ENCODE data around the gene LRCH4.
"Not testable (repeated sequence)": the region's sequence is repeated elsewhere in the genome, so short reads cannot be mapped to it uniquely, and the experiment has no call there.

LRCH4 gene

DNA sequence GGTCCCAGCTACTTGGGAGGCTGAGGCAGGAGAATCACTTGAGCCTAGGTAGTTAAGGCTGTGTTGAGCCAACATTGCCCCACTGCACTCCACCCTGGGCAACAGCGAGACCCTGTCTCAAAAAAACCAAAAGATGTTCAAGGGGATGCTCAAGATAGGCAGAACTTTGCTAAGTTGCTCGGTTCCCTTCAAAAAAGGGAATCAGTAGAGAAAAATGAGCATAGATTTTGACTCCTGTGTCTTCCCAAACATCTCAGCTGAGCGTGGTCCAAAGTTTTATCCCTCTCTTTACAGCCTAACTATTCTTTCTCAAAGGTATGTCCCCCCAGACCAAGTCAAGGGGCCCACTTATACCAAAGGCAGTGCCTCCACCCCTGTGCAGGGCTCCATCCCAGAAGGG, 32.9 kb downstream of the LRCH4 start:
- Histone ChIP-seq H3K4me3 (ENCODE audit: low read length in 2 of 2) (no peak overlapping the region), H2AK5ac (ENCODE audit: low read depth, low read length) (no peak overlapping the region), H2BK12ac (ENCODE audit: low read length) (no peak overlapping the region), H3K27me3 (ENCODE audit: control insufficient read depth in 3 of 3, insufficient read depth in 3 of 3, low read depth in 1 of 3, low read length in 3 of 3) (no peaks in the 10 kb centered on the region), H3K27ac (replicated peaks; ENCODE audit: low read length) (no peak overlapping the region), H3K23ac (ENCODE audit: low read depth, low read length, poor library complexity) (no peak overlapping the region), H3K4ac (ENCODE audit: low read length) (no peak overlapping the region), H2BK5ac (ENCODE audit: low read length) (no peak overlapping the region), H3K9me3 (replicated peaks in 1 of 2; ENCODE audit: control insufficient read depth in 2 of 2, insufficient read depth in 1 of 2, low read depth in 1 of 2, low read length in 2 of 2) (no peaks in the 10 kb centered on the region), H3K14ac (ENCODE audit: low read length) (no peak overlapping the region), H3K9ac (ENCODE audit: low read depth, low read length, poor library complexity) (no peak overlapping the region), H4K8ac (ENCODE audit: low read depth, low read length) (no peak overlapping the region), H3K18ac (ENCODE audit: low read length) (no peak overlapping the region), H2AFZ (ENCODE audit: low read length) (no peak overlapping the region), H3K4me1 (ENCODE audit: control insufficient read depth in 2 of 2, insufficient read depth in 1 of 2, low read depth in 1 of 2, low read length in 2 of 2) (peaks cover 0 to under 1% of the 10 kb centered on the region in 2 donors), H3K79me1 (ENCODE audit: low read depth, low read length) (no peaks in the 10 kb centered on the region), H2BK15ac (ENCODE audit: low read length) (no peak overlapping the region), H3K36me3 (replicated peaks in 1 of 2; ENCODE audit: control insufficient read depth in 2 of 2, insufficient read depth in 2 of 2, low read length in 2 of 2) (peaks cover 25 to 81% of the 10 kb centered on the region in 2 donors), H3K4me2 (ENCODE audit: insufficient read depth, low read length, poor library complexity, severe bottlenecking) (no peak overlapping the region), H4K91ac (ENCODE audit: low read depth, low read length, poor library complexity) (no peak overlapping the region), H2BK120ac (ENCODE audit: low read depth, low read length) (no peak overlapping the region)
- DNase-seq (ENCODE audit: low spot score) = no peak
- WGBS, 2 donors (ENCODE audit: extremely low coverage in 2 of 2, insufficient read length in 2 of 2, insufficient replicate concordance in 1 of 2) = no CpG with 5 or more reads among the region's 3 CpGs

GRCh38 chr7:100552532-100552931, 33.4 kb downstream of the LRCH4 start:
- H3K18ac ChIP-seq (ENCODE audit: low read length) = no peak overlapping the region
- H3K79me1 ChIP-seq (ENCODE audit: low read depth, low read length) = no peaks in the 10 kb centered on the region
- H3K9ac ChIP-seq (ENCODE audit: low read depth, low read length, poor library complexity) = no peak overlapping the region
- H2BK15ac ChIP-seq (ENCODE audit: low read length) = no peak overlapping the region
- H3K27me3 ChIP-seq (ENCODE audit: control insufficient read depth in 3 of 3, insufficient read depth in 3 of 3, low read depth in 1 of 3, low read length in 3 of 3) = no peaks in the 10 kb centered on the region
- no peak overlapping the region for H3K14ac ChIP-seq (ENCODE audit: low read length)
- H3K4me1 ChIP-seq (ENCODE audit: control insufficient read depth in 2 of 2, insufficient read depth in 1 of 2, low read depth in 1 of 2, low read length in 2 of 2) = peaks cover 0 to 5% of the 10 kb centered on the region in 2 donors
- DNase-seq (ENCODE audit: low spot score) = no peak
- H3K4me3 ChIP-seq (ENCODE audit: low read length in 2 of 2) = no peak overlapping the region
- H2BK5ac ChIP-seq (ENCODE audit: low read length) = no peak overlapping the region
- H2BK120ac ChIP-seq (ENCODE audit: low read depth, low read length) = no peak overlapping the region
- no peak overlapping the region for H2AFZ ChIP-seq (ENCODE audit: low read length)
- no peak overlapping the region for H2AK5ac ChIP-seq (ENCODE audit: low read depth, low read length)
- H3K23ac ChIP-seq (ENCODE audit: low read depth, low read length, poor library complexity) = no peak overlapping the region
- no CpG with 5 or more reads among the region's 2 CpGs for WGBS, 2 donors (ENCODE audit: extremely low coverage in 2 of 2, insufficient read length in 2 of 2, insufficient replicate concordance in 1 of 2)
- H3K4me2 ChIP-seq (ENCODE audit: insufficient read depth, low read length, poor library complexity, severe bottlenecking) = no peak overlapping the region
- H4K8ac ChIP-seq (ENCODE audit: low read depth, low read length) = no peak overlapping the region
- peaks cover 25 to 78% of the 10 kb centered on the region in 2 donors for H3K36me3 ChIP-seq (replicated peaks in 1 of 2; ENCODE audit: control insufficient read depth in 2 of 2, insufficient read depth in 2 of 2, low read length in 2 of 2)
- no peaks in the 10 kb centered on the region for H3K9me3 ChIP-seq (replicated peaks in 1 of 2; ENCODE audit: control insufficient read depth in 2 of 2, insufficient read depth in 1 of 2, low read depth in 1 of 2, low read length in 2 of 2)
- no peak overlapping the region for H4K91ac ChIP-seq (ENCODE audit: low read depth, low read length, poor library complexity)
- no peak overlapping the region for H3K27ac ChIP-seq (replicated peaks; ENCODE audit: low read length)
- H3K4ac ChIP-seq (ENCODE audit: low read length) = no peak overlapping the region
- no peak overlapping the region for H2BK12ac ChIP-seq (ENCODE audit: low read length)

GRCh38 chr7:100548446-100548845, 37.5 kb downstream of the LRCH4 start:
- H3K18ac ChIP-seq (ENCODE audit: low read length); H3K14ac ChIP-seq (ENCODE audit: low read length); H2BK120ac ChIP-seq (ENCODE audit: low read depth, low read length); H3K27ac ChIP-seq (replicated peaks; ENCODE audit: low read length); H3K4me2 ChIP-seq (ENCODE audit: insufficient read depth, low read length, poor library complexity, severe bottlenecking); H3K4ac ChIP-seq (ENCODE audit: low read length); H3K9me3 ChIP-seq (replicated peaks in 1 of 2; ENCODE audit: control insufficient read depth in 2 of 2, insufficient read depth in 1 of 2, low read depth in 1 of 2, low read length in 2 of 2); H2AK5ac ChIP-seq (ENCODE audit: low read depth, low read length); H2BK15ac ChIP-seq (ENCODE audit: low read length); H2BK5ac ChIP-seq (ENCODE audit: low read length); H2BK12ac ChIP-seq (ENCODE audit: low read length); H3K9ac ChIP-seq (ENCODE audit: low read depth, low read length, poor library complexity); H4K8ac ChIP-seq (ENCODE audit: low read depth, low read length); H3K27me3 ChIP-seq (ENCODE audit: control insufficient read depth in 3 of 3, insufficient read depth in 3 of 3, low read depth in 1 of 3, low read length in 3 of 3); H2AFZ ChIP-seq (ENCODE audit: low read length); H3K23ac ChIP-seq (ENCODE audit: low read depth, low read length, poor library complexity); H4K91ac ChIP-seq (ENCODE audit: low read depth, low read length, poor library complexity); DNase-seq (ENCODE audit: low spot score); H3K4me3 ChIP-seq (ENCODE audit: low read length in 2 of 2); H3K79me1 ChIP-seq (ENCODE audit: low read depth, low read length): not testable (repeated sequence)
- H3K36me3 ChIP-seq (replicated peaks in 1 of 2; ENCODE audit: control insufficient read depth in 2 of 2, insufficient read depth in 2 of 2, low read length in 2 of 2) = peaks cover 9 to 41% of the 10 kb centered on the region in 2 donors
- WGBS, 2 donors (ENCODE audit: extremely low coverage in 2 of 2, insufficient read length in 2 of 2, insufficient replicate concordance in 1 of 2) = no CpG with 5 or more reads among the region's 5 CpGs
- H3K4me1 ChIP-seq (ENCODE audit: control insufficient read depth in 2 of 2, insufficient read depth in 1 of 2, low read depth in 1 of 2, low read length in 2 of 2) = peaks cover 8 to 32% of the 10 kb centered on the region in 2 donors

DNA sequence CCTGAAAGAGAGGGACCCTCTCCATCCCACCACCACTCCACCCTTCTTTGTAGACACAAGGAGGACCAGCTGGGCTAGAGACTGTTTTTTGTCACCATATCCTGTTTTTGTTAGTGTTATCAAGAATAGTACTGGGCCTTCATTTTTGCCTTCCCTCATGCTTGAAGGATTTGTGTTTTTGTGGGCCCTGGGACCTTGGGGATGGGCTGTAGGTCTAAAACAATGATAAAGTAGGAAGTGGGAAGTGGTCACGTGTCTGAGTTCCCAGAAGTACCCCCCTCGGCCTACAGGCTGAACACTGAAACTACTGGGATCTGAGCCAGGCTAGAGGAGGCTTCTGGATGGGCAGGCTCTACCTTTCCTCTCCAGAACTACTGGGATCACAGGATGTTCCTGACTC, 38.1 kb downstream of the LRCH4 start:
- Histone ChIP-seq H3K18ac (ENCODE audit: low read length) (no peak overlapping the region), H3K9me3 (replicated peaks in 1 of 2; ENCODE audit: control insufficient read depth in 2 of 2, insufficient read depth in 1 of 2, low read depth in 1 of 2, low read length in 2 of 2) (no peaks in the 10 kb centered on the region), H3K4ac (ENCODE audit: low read length) (no peak overlapping the region), H2AFZ (ENCODE audit: low read length) (no peak overlapping the region), H3K27me3 (ENCODE audit: control insufficient read depth in 3 of 3, insufficient read depth in 3 of 3, low read depth in 1 of 3, low read length in 3 of 3) (no peaks in the 10 kb centered on the region), H2BK5ac (ENCODE audit: low read length) (no peak overlapping the region), H2AK5ac (ENCODE audit: low read depth, low read length) (no peak overlapping the region), H2BK12ac (ENCODE audit: low read length) (no peak overlapping the region), H3K36me3 (replicated peaks in 1 of 2; ENCODE audit: control insufficient read depth in 2 of 2, insufficient read depth in 2 of 2, low read length in 2 of 2) (peaks cover 9 to 36% of the 10 kb centered on the region in 2 donors), H3K9ac (ENCODE audit: low read depth, low read length, poor library complexity) (no peak overlapping the region), H3K4me3 (ENCODE audit: low read length in 2 of 2) (no peak overlapping the region), H3K23ac (ENCODE audit: low read depth, low read length, poor library complexity) (no peak overlapping the region), H3K27ac (replicated peaks; ENCODE audit: low read length) (no peak overlapping the region), H2BK15ac (ENCODE audit: low read length) (no peak overlapping the region), H3K4me2 (ENCODE audit: insufficient read depth, low read length, poor library complexity, severe bottlenecking) (no peak overlapping the region), H3K4me1 (ENCODE audit: control insufficient read depth in 2 of 2, insufficient read depth in 1 of 2, low read depth in 1 of 2, low read length in 2 of 2) (peaks cover 8 to 32% of the 10 kb centered on the region in 2 donors), H4K91ac (ENCODE audit: low read depth, low read length, poor library complexity) (no peak overlapping the region), H3K14ac (ENCODE audit: low read length) (no peak overlapping the region), H3K79me1 (ENCODE audit: low read depth, low read length) (no peaks in the 10 kb centered on the region), H2BK120ac (ENCODE audit: low read depth, low read length) (no peak overlapping the region), H4K8ac (ENCODE audit: low read depth, low read length) (no peak overlapping the region)
- no peak for DNase-seq (ENCODE audit: low spot score)
- no CpG with 5 or more reads among the region's 2 CpGs for WGBS, 2 donors (ENCODE audit: extremely low coverage in 2 of 2, insufficient read length in 2 of 2, insufficient replicate concordance in 1 of 2)
